ENCODE data around the gene ABHD12.

DNA sequence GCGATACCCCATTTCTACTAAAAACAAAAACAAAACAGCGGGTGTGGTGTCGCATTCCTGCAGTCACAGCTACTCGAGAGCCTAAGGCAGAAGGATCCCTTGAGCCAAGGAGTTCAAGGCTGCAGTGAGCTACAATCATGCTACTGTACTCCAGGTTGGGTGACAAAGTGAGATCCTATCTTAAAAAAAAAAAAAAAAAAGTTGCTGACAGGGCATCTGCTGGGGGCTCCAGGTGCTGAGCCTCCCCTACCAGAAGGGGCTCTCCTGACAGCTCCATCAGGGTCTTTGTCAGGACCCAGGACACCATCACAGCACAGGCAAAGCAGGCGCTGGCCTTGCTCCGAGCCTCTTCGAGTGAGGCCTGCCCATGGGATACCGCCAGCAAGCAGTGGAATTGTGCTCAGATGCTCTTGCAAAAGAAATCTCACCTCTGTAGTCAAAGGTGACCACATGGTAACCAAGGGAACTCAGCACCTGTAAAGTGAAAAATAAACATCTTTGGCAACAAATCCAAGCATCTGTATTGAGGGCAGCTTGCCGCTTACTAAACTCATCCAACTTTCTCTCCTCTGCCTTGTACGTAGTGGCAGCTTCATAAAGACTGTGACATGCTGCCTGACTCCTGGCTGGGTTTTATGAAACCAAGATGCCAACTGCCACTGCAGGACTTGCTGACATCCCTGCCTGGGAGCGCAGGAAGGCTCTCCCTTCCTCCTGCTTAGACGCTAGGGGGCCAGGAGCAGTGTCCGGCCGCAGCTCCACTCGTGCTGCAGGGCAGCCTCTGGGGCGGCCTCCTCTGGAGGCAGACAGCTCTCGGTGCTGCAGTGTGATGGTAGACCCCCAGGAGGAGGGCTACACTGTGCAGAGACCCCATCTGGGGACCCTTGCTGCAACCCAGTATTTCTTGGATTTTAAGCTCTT lies 75.9 kb downstream of the ABHD12 start:
- no peak for TF ChIP-seq POLR2AphosphoS5 (IDR thresholded peaks at IDR 0.05; ENCODE audit: low read depth, low read length)
- no peak for TF ChIP-seq TAF1 (IDR thresholded peaks at IDR 0.05; ENCODE audit: low read depth, low read length)
- no peak for TF ChIP-seq POLR2A (IDR thresholded peaks at IDR 0.05; ENCODE audit: low read depth, low read length)
- no peak for TF ChIP-seq SPI1 (IDR thresholded peaks at IDR 0.05; ENCODE audit: low read depth, low read length)
- no peak for TF ChIP-seq POU2F2 (IDR thresholded peaks at IDR 0.05; ENCODE audit: low read depth, low read length)

Measured in GM12891 (cell line).